ENCODE measurements around the gene CTNNA3.
A peak's percentile ranks its signal among the peaks of the same experiment; 100 is the strongest.

Gene CTNNA3

GRCh38 chr10:66246177-66246576 lies 1449.8 kb downstream of the CTNNA3 start:
- no peak for DNase-seq

DNA sequence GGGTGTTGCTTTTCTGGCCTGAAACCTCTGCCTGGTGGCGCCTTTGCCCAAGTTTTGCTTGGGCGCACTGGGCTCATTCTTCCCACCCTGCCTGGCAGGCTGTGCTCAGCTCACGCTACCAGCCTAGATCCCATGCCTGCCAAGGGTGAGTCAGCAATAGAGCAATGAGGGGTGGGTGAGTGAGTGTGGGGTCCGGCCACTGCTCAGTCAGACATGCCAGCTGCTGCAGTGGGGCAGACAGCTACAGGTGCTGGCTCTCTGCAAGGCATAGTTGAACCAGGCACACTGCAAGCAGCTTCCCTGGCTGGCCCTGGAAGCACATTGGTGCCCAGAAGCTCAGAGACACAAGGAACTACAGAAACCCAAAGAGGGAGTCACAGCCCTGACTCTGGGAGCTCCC lies 1451.0 kb downstream of the CTNNA3 start:
- no peak for DNase-seq

- no peak for DNase-seq
These were observed 1453.1 kb downstream of the CTNNA3 start for GRCh38 chr10:66242885-66243284.

DNA sequence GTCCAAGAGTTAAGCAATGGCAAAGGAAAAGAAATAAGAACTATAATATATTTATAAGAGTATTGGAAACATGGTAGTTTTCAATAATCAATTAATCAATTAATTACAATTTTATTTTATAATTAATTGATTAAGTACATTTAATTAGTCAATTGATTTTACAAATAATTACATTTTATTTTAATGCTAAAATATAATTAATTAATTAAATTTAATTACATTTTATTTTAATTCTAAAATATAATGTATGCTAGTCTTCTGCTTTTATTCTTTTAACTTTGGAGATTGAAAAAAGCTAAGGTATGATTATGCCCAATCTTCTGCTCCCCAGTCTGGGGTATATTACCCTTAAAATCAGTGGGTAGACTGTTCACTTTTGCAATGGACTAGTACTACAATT lies 1456.9 kb downstream of the CTNNA3 start:
- no peak for DNase-seq

DNA sequence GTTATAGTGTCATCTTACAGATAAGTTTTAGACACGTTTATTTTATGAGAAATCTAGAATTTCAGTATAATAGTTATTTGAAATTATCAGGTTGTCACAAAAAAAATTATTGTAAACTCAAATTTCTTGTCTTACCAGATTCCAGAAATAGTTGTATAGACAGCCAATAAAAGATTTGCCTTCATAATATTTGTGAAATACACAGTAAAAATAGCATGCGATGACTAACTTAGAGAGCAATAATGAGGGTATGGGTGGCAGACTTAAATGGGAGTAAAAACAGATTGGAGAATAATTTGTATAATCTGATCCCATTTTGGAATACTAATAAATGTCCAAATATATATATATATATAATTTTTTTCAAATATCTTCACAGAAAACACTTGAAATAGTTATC lies 1457.7 kb downstream of the CTNNA3 start:
- no peak for DNase-seq

DNA sequence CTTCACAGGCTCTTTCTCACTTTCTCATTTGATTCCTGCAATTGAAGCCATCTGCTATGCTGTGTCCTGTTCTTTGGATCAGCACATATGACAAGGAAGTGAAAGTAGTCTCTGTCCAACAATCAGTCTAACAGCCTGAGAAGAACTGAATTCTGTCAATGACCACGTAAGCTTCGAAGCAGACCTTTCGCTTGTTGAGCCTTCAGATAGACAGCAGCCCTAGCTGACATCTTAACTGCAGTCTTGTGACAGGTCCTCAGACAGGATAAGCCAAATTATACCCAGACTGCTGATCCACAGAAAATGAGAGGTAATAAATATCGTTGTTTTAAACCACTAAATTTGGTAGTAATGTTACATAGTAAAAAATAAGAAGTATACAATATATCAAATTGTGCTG lies 1461.1 kb downstream of the CTNNA3 start:
- peak in 1 of 2 experiments; percentile 7 for DNase-seq

GRCh38 chr10:66228887-66229286 lies 1467.1 kb downstream of the CTNNA3 start:
- DNase-seq: no peak

GRCh38 chr10:66223656-66224055 lies 1472.3 kb downstream of the CTNNA3 start:
- DNase-seq: no peak

GRCh38 chr10:66222462-66223046 lies 1473.4 kb downstream of the CTNNA3 start:
- DNase-seq: no peak

- no peak for DNase-seq
These were observed 1476.9 kb downstream of the CTNNA3 start for GRCh38 chr10:66218981-66219587.

- no peak for DNase-seq
These were observed 1477.7 kb downstream of the CTNNA3 start for GRCh38 chr10:66218289-66218688.

- DNase-seq: no peak
These were observed 1480.1 kb downstream of the CTNNA3 start for GRCh38 chr10:66215920-66216319.

- DNase-seq: peak in 1 of 2 experiments; percentile 6
These were observed 1481.1 kb downstream of the CTNNA3 start for GRCh38 chr10:66214721-66215404.

DNA sequence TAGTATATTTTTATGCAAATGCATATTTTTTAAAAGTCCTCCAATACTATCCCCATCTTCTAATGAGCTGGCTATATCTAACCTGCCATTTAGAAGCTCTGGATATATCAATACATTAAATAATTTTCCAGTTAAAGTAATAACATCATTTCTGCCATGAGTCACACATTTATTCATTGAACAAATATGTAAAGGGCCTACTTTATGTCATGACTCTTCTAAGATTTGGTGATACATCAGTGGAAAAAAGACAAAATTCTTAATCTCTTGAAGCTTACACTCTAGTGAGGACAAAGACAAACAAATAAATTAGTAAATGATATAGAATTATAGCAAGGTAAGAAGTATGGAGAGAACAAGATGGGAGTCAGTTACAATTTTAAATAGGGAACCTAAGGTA lies 1487.0 kb downstream of the CTNNA3 start:
- DNase-seq: no peak

DNA sequence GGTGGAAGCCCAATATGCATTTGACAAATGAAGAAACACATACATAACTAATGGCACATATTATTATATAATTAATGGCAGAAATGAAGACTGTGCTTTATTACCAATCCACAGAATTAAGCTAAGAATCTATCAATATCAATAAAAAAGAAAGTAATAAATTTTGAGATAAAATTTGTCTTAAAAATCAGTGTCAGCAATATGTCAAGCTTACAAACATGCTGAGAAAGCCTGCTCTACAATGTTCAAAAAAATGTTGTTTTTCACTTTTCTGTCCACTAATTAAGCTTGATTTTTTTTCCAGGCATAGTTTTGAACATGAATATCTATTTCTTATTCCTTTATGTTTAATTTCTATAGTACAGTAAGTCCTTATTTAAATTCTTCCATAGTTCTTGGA lies 1491.2 kb downstream of the CTNNA3 start:
- DNase-seq: no peak

DNA sequence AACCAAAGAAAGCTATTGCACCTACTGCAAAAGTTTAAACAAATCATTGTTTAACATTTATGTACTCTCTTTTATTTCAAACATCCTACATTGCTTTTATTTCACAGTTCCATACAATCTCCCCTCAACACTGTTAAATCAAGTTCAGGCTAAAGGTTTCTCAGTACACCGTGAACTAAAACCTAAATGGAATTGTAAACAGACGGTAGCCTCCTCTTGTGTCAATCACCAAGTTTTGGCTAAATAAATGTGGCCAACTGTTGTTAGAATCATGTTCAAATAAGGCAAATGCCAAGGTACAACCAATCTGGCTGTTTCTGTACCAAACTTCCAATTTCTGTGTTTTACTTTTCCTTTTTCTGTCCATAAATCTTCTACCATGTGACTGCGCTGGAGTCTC lies 1493.9 kb downstream of the CTNNA3 start:
- no peak for DNase-seq

DNA sequence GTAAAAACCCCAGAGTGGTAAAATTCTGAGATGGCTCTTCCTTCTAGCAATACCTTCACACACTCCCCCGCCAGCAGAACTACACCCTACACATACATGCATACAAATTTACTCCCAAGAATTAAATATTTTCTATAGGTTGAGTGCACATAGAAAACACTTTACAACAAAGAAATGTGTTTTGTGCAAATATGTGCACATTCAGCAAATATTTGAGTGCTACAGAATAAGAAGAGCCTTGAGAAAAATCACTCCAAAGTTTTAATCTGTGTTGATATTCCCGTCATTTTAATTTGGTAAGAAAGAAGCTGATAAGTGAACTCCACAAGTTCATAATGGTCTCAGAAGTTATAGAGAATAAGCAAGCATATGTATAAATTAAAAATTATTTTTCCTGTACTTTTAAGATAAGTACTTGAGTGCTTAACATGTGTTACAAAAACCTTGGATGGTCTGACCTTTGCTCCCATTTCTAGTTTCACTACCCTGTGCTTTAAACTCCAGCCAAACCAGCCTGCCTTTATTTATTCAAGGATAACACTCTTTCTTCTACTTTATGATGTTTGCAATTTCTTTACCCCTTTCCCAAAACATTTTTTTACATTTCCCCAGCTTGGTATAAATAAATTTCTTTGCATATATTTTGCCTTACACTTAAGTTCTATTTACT lies 1503.7 kb downstream of the CTNNA3 start:
- no peak for DNase-seq

DNA sequence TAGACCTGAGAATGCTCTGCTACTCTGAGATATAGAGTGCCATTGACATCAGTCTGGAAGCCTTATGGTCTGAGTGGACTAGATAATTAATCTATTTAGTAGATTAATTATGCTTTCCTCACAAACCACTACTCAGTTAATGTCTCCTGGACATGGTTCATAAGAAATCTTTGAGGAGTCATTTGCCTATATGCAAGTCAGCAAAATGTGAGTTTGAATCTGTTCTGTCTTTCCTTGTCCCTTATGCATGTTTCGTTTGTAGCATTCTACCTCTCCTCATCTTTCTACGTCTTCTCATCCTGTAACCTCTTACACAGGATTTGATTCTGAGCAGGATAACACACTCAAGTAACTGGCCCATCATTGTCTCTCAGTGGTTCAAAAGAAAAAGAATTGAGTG lies 1505.6 kb downstream of the CTNNA3 start:
- no peak for DNase-seq

GRCh38 chr10:66189271-66189670 lies 1506.7 kb downstream of the CTNNA3 start:
- DNase-seq: no peak

GRCh38 chr10:66187053-66187733 lies 1508.8 kb downstream of the CTNNA3 start:
- no peak for DNase-seq

DNA sequence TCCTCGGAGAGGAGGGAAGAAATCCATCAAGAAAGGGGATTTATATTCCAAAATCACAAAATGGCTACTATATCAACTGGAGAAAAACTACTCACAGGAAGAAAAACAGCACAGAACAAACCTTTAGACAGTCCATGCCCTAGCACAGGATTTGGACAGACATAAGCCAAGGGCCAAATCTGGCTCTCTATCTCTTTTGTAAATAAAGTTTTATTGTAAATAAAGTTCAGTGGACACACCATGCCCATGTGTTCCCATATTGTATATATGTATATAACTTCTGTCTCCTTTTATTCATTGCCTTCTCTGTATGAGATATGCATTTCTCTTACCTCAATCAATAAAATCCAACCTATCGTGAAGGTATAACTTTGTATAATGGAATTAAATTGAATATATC lies 1513.0 kb downstream of the CTNNA3 start:
- no peak for DNase-seq

DNA sequence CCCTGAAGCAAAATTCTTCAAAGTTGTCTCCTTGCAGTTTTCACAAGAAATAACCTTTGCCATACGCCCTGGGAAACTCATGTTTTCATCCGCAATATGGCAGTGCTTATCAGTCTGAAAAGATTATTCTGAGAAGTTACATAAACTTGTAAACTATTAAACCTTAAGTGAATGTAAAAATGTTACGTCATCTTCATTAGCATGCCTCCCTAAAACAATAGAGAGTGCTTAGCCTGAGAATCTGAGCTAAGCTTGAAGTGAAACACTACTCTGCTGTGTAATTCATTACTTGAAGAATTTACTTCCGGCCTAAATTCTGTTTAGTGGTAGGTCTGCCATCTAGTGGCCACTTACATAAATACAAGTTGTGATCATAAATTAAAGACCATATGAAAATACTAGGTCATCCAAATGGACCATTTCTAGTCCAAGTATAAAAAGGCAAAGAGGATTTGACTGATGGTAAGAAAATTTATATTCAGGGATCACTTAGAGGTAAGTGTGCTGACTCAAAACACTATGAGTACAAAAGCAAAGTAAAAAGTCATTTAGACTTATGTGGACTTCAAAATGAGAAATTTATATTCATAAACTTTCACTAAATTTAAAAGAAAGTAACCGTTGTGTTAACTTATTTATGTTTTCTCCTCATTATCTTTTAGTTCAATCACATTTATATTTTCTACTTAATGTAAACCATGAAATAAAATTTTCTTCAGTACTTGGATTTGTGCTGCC lies 1515.2 kb downstream of the CTNNA3 start:
- peak in 1 of 2 experiments; percentile 40 for DNase-seq

DNA sequence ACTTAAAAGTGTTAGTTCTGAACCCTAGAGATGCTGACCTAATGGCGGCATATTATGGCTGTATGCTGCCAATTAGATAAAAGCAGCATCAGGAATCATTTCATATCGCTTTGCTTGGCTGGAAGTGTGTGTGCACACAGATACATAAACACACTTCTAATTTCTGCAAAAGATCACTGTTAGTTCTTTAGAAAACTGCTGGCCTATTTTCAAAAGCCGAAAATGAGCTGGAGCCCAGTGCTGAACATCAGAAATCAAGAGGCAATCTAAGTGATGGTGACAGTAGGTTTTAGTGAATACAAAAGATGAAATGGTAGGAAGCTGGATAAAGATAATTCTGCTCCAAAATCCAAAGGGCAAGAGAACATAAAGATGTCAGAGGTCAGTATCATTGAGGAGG lies 1516.0 kb downstream of the CTNNA3 start:
- no peak for DNase-seq
